HEK293 (cell line): Measurements from ENCODE around the gene CCDC88C.
A peak's percentile ranks its signal among the peaks of the same experiment; 100 is the strongest.

ENCODE experiments used
- CTCF ChIA-PET: fragments of 350-600 bp; formaldehyde crosslinking; extraction: SDS; loops from one replicate; lab custom pipeline; 2021; ENCODE audit warnings: antibody characterized with exemption; lab: Yijun Ruan, JAX
- POLR2A ChIA-PET: fragments of 300-600 bp; formaldehyde crosslinking; extraction: SDS; loops from one replicate; lab custom pipeline; 2020; ENCODE audit warnings: antibody characterized with exemption, inconsistent platforms; lab: Yijun Ruan, JAX
- H3K27ac ChIP-seq: fragments of 200-500 bp; sonication (Bioruptor generic); 2 replicates; pipeline ENCODE4 v1.5.1; 2014; ENCODE audit warnings: low read depth, low read length, control low read depth, inconsistent platforms; ENCODE audit errors: extremely low read depth
- H3K36me3 ChIP-seq, 2 experiments: fragments of 200-500 bp in 1 of 2; sonication (Bioruptor generic) in 1 of 2; 1 replicate in 1 of 2; 2 replicates in 1 of 2; pipeline ENCODE4 v1.5.1; 2014 to 2017; ENCODE audit warnings: inconsistent platforms in 2 of 2, low read length in 2 of 2; ENCODE audit not compliant: control insufficient read depth in 2 of 2, insufficient read depth in 1 of 2
- H3K4me1 ChIP-seq: fragments of 200-500 bp; sonication (Bioruptor generic); 2 replicates; pipeline ENCODE4 v1.5.1; 2014; ENCODE audit warnings: mild to moderate bottlenecking, low read length, inconsistent platforms; ENCODE audit not compliant: control insufficient read depth, insufficient read depth
- H3K4me3 ChIP-seq: 2 replicates; pipeline ENCODE4 v1.5.1; 2011; ENCODE audit warnings: low read depth, mild to moderate bottlenecking, control low read depth, low read length, moderate library complexity
- H3K9me3 ChIP-seq: fragments of 200-500 bp; sonication (Bioruptor generic); 2 replicates; pipeline ENCODE4 v1.5.1; 2014; ENCODE audit warnings: low read depth, low read length, inconsistent platforms; ENCODE audit not compliant: control insufficient read depth, insufficient read depth
- GLI2 ChIP-seq: fragments of 450-650 bp; formaldehyde crosslinking; IDR thresholded peaks from 2 replicates; pipeline ENCODE4; 2017; ENCODE audit warnings: missing biosample characterization, missing genetic modification characterization, low read depth, borderline replicate concordance
- MYNN ChIP-seq: fragments of 450-650 bp; formaldehyde crosslinking; IDR thresholded peaks from 2 replicates; pipeline ENCODE4 v1.5.1; 2016; ENCODE audit warnings: missing biosample characterization, missing genetic modification characterization, borderline replicate concordance
- WT1 ChIP-seq: fragments of 450-650 bp; formaldehyde crosslinking; IDR thresholded peaks from 2 replicates; pipeline ENCODE4 v1.5.1; 2016; ENCODE audit warnings: missing biosample characterization, missing genetic modification characterization
- ZBTB7A ChIP-seq: fragments of 450-650 bp; formaldehyde crosslinking; IDR thresholded peaks from 2 replicates; pipeline ENCODE4 v1.5.1; 2016; ENCODE audit warnings: low read depth, missing biosample characterization, missing genetic modification characterization
- ZFHX2 ChIP-seq: fragments of 450-650 bp; formaldehyde crosslinking; conservative IDR thresholded peaks from 2 replicates; pipeline ENCODE4 v1.5.1; 2016; ENCODE audit warnings: missing biosample characterization, missing genetic modification characterization
- ZNF473 ChIP-seq: fragments of 450-650 bp; formaldehyde crosslinking; IDR thresholded peaks from 2 replicates; pipeline ENCODE4 v1.5.1; 2017; ENCODE audit warnings: missing biosample characterization, missing genetic modification characterization
- ZNF530 ChIP-seq: fragments of 450-650 bp; formaldehyde crosslinking; IDR thresholded peaks from 2 replicates; pipeline ENCODE4 v1.5.1; 2016; ENCODE audit warnings: low read depth, missing biosample characterization, missing genetic modification characterization
- ZNF596 ChIP-seq: fragments of 450-650 bp; IDR thresholded peaks from 2 replicates; pipeline ENCODE4 v1.5.0; 2018; ENCODE audit warnings: missing biosample characterization, mild to moderate bottlenecking, missing genetic modification characterization, moderate library complexity
- ZSCAN16 ChIP-seq: fragments of 450-650 bp; formaldehyde crosslinking; IDR thresholded peaks from 2 replicates; pipeline ENCODE4 v1.5.1; 2016; ENCODE audit warnings: missing biosample characterization, missing genetic modification characterization
- TF ChIP-seq, protein P1 (sequence below): fragments of 450-650 bp; formaldehyde crosslinking; IDR thresholded peaks from 2 replicates; pipeline ENCODE4 v1.5.1; 2016; ENCODE audit warnings: missing biosample characterization, missing genetic modification characterization
- TF ChIP-seq, protein P2 (sequence below): fragments of 450-650 bp; formaldehyde crosslinking; IDR thresholded peaks from 2 replicates; pipeline ENCODE4 v1.5.1; 2017; ENCODE audit warnings: missing biosample characterization, missing genetic modification characterization
- TF ChIP-seq, protein P3 (sequence below): fragments of 450-650 bp; formaldehyde crosslinking; IDR thresholded peaks from 2 replicates; pipeline ENCODE4 v1.5.1; 2016; ENCODE audit warnings: missing biosample characterization, missing genetic modification characterization, low read depth
- TF ChIP-seq, protein P4 (sequence below): fragments of 450-650 bp; formaldehyde crosslinking; IDR thresholded peaks from 2 replicates; pipeline ENCODE4 v1.5.1; 2016; ENCODE audit warnings: missing biosample characterization, missing genetic modification characterization
- TF ChIP-seq, protein P5 (sequence below): fragments of 450-650 bp; formaldehyde crosslinking; IDR thresholded peaks from 2 replicates; pipeline ENCODE4 v1.5.0; 2017; ENCODE audit warnings: missing biosample characterization, missing genetic modification characterization, borderline replicate concordance
- TF ChIP-seq, protein P6 (sequence below): fragments of 450-650 bp; formaldehyde crosslinking; IDR thresholded peaks from 2 replicates; pipeline ENCODE4 v1.5.1; 2016; ENCODE audit warnings: missing biosample characterization, missing genetic modification characterization
- TF ChIP-seq, protein P7 (sequence below): fragments of 450-650 bp; IDR thresholded peaks from 2 replicates; pipeline ENCODE4 v1.5.1; 2018; ENCODE audit warnings: missing biosample characterization, mild to moderate bottlenecking, missing genetic modification characterization

The CCDC88C gene, protein sequence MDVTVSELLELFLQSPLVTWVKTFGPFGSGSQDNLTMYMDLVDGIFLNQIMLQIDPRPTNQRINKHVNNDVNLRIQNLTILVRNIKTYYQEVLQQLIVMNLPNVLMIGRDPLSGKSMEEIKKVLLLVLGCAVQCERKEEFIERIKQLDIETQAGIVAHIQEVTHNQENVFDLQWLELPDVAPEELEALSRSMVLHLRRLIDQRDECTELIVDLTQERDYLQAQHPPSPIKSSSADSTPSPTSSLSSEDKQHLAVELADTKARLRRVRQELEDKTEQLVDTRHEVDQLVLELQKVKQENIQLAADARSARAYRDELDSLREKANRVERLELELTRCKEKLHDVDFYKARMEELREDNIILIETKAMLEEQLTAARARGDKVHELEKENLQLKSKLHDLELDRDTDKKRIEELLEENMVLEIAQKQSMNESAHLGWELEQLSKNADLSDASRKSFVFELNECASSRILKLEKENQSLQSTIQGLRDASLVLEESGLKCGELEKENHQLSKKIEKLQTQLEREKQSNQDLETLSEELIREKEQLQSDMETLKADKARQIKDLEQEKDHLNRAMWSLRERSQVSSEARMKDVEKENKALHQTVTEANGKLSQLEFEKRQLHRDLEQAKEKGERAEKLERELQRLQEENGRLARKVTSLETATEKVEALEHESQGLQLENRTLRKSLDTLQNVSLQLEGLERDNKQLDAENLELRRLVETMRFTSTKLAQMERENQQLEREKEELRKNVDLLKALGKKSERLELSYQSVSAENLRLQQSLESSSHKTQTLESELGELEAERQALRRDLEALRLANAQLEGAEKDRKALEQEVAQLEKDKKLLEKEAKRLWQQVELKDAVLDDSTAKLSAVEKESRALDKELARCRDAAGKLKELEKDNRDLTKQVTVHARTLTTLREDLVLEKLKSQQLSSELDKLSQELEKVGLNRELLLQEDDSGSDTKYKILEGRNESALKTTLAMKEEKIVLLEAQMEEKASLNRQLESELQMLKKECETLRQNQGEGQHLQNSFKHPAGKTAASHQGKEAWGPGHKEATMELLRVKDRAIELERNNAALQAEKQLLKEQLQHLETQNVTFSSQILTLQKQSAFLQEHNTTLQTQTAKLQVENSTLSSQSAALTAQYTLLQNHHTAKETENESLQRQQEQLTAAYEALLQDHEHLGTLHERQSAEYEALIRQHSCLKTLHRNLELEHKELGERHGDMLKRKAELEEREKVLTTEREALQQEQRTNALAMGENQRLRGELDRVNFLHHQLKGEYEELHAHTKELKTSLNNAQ (N-terminal part only)

DNA sequence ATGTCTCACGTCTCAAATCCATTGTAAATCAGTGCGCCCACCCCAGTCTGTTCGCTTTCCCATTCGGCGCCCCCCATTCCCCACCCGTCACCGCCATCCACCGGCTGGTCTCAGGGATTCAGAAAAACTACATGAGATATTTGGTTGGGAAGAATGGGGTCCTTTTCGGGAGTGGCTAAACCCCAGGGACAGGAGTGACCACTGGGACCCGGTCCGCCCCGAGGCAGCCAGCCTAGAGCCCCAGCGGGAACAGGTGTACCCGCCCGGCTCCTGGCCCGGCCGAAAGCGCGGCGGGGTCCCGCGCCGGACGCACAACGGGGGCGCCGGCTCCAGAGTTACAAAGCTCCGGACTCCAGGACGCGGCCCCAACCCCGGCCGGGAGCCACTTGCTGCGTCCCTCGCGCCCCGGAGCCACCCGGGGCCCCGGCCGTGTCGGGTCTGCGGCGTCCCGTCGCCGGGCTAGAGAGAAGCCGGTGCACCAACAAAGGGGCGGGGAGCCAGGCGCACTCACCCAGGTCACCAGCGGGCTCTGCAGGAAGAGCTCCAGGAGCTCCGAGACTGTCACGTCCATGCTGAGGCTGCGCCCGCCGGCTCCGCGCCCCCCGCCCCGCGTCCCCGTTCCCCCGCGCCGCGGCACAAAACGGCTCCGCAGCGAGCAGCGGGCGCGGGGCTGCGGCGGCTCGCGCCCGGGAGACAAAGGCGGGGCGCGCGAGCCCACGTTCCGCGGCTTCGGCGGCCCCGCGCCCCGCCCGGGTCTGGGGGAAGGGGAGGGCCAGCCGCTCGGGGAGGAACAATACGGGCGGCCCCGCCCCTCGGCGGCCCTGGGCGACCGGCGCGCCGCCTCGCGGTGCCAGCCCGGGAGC is at the start of gene CCDC88C:
TSS of gene CCDC88C (minus strand) at position 701 of the 863 bp plus-strand sequence. CDS start at position 571, 130 bp downstream.
- peak within 1 kb of the TSS; percentile 66; the same call in 1 of the 2 replicates for H3K27ac ChIP-seq
- no peaks in the 10 kb centered on the region for H3K9me3 ChIP-seq
- peaks cover 3% of the 10 kb centered on the region; the same call in 1 of the 2 replicates for H3K4me1 ChIP-seq
- H3K36me3 ChIP-seq = peaks cover 0 to 7% of the 10 kb centered on the region in 2 experiments; a peak in 2 of 3 replicates
- CTCF ChIA-PET = interaction anchor here (0.5 to 8.6 kb wide), 5 partner anchors 19 to 95 kb away, joined by 3 to 77 read pairs (median 4); no protein-coding TSS in a partner anchor
- POLR2A ChIA-PET = interaction anchor here (0.6 kb wide), 1 partner anchor 201 kb away, joined by 4 read pairs; no protein-coding TSS in a partner anchor
- peak within 1 kb of the TSS; percentile 57 for H3K4me3 ChIP-seq
- TF ChIP-seq ZFHX2 (no peak), ZBTB7A (no peak), ZSCAN16 (tag by site-specific recombination) (no peak), ZNF473 (tag by site-specific recombination) (no peak), WT1 (no peak), MYNN (tag by site-specific recombination) (no peak), ZNF530 (tag by site-specific recombination) (no peak), GLI2 (tag by site-specific recombination) (no peak), ZNF596 (tag by site-specific recombination) (peak; percentile 18; the same call in 1 of the 2 replicates)
- TF ChIP-seq, protein P1, sequence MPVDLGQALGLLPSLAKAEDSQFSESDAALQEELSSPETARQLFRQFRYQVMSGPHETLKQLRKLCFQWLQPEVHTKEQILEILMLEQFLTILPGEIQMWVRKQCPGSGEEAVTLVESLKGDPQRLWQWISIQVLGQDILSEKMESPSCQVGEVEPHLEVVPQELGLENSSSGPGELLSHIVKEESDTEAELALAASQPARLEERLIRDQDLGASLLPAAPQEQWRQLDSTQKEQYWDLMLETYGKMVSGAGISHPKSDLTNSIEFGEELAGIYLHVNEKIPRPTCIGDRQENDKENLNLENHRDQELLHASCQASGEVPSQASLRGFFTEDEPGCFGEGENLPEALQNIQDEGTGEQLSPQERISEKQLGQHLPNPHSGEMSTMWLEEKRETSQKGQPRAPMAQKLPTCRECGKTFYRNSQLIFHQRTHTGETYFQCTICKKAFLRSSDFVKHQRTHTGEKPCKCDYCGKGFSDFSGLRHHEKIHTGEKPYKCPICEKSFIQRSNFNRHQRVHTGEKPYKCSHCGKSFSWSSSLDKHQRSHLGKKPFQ (tag by site-specific recombination) = no peak
- TF ChIP-seq, protein P2, sequence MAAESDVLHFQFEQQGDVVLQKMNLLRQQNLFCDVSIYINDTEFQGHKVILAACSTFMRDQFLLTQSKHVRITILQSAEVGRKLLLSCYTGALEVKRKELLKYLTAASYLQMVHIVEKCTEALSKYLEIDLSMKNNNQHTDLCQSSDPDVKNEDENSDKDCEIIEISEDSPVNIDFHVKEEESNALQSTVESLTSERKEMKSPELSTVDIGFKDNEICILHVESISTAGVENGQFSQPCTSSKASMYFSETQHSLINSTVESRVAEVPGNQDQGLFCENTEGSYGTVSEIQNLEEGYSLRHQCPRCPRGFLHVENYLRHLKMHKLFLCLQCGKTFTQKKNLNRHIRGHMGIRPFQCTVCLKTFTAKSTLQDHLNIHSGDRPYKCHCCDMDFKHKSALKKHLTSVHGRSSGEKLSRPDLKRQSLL = peak; percentile 91
- TF ChIP-seq, protein P3, sequence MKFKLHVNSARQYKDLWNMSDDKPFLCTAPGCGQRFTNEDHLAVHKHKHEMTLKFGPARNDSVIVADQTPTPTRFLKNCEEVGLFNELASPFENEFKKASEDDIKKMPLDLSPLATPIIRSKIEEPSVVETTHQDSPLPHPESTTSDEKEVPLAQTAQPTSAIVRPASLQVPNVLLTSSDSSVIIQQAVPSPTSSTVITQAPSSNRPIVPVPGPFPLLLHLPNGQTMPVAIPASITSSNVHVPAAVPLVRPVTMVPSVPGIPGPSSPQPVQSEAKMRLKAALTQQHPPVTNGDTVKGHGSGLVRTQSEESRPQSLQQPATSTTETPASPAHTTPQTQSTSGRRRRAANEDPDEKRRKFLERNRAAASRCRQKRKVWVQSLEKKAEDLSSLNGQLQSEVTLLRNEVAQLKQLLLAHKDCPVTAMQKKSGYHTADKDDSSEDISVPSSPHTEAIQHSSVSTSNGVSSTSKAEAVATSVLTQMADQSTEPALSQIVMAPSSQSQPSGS (tag by site-specific recombination) = no peak
- TF ChIP-seq, protein P4, sequence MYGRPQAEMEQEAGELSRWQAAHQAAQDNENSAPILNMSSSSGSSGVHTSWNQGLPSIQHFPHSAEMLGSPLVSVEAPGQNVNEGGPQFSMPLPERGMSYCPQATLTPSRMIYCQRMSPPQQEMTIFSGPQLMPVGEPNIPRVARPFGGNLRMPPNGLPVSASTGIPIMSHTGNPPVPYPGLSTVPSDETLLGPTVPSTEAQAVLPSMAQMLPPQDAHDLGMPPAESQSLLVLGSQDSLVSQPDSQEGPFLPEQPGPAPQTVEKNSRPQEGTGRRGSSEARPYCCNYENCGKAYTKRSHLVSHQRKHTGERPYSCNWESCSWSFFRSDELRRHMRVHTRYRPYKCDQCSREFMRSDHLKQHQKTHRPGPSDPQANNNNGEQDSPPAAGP (tag by site-specific recombination) = no peak
- TF ChIP-seq, protein P5, sequence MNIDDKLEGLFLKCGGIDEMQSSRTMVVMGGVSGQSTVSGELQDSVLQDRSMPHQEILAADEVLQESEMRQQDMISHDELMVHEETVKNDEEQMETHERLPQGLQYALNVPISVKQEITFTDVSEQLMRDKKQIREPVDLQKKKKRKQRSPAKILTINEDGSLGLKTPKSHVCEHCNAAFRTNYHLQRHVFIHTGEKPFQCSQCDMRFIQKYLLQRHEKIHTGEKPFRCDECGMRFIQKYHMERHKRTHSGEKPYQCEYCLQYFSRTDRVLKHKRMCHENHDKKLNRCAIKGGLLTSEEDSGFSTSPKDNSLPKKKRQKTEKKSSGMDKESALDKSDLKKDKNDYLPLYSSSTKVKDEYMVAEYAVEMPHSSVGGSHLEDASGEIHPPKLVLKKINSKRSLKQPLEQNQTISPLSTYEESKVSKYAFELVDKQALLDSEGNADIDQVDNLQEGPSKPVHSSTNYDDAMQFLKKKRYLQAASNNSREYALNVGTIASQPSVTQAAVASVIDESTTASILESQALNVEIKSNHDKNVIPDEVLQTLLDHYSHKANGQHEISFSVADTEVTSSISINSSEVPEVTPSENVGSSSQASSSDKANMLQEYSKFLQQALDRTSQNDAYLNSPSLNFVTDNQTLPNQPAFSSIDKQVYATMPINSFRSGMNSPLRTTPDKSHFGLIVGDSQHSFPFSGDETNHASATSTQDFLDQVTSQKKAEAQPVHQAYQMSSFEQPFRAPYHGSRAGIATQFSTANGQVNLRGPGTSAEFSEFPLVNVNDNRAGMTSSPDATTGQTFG (tag by site-specific recombination) = no peak
- TF ChIP-seq, protein P6, sequence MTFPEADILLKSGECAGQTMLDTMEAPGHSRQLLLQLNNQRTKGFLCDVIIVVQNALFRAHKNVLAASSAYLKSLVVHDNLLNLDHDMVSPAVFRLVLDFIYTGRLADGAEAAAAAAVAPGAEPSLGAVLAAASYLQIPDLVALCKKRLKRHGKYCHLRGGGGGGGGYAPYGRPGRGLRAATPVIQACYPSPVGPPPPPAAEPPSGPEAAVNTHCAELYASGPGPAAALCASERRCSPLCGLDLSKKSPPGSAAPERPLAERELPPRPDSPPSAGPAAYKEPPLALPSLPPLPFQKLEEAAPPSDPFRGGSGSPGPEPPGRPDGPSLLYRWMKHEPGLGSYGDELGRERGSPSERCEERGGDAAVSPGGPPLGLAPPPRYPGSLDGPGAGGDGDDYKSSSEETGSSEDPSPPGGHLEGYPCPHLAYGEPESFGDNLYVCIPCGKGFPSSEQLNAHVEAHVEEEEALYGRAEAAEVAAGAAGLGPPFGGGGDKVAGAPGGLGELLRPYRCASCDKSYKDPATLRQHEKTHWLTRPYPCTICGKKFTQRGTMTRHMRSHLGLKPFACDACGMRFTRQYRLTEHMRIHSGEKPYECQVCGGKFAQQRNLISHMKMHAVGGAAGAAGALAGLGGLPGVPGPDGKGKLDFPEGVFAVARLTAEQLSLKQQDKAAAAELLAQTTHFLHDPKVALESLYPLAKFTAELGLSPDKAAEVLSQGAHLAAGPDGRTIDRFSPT = no peak
- TF ChIP-seq, protein P7, sequence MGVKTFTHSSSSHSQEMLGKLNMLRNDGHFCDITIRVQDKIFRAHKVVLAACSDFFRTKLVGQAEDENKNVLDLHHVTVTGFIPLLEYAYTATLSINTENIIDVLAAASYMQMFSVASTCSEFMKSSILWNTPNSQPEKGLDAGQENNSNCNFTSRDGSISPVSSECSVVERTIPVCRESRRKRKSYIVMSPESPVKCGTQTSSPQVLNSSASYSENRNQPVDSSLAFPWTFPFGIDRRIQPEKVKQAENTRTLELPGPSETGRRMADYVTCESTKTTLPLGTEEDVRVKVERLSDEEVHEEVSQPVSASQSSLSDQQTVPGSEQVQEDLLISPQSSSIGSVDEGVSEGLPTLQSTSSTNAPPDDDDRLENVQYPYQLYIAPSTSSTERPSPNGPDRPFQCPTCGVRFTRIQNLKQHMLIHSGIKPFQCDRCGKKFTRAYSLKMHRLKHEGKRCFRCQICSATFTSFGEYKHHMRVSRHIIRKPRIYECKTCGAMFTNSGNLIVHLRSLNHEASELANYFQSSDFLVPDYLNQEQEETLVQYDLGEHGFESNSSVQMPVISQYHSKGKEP (tag by site-specific recombination) = no peak
